ENCODE data around the gene CACNA2D3. TPM values are rescaled to one million over a fixed set of nuclear protein-coding genes. Genes with fewer than 3 reads are reported as not detected.

Gene CACNA2D3
- total RNA-seq, 1 donor: 4.3 TPM

DNA sequence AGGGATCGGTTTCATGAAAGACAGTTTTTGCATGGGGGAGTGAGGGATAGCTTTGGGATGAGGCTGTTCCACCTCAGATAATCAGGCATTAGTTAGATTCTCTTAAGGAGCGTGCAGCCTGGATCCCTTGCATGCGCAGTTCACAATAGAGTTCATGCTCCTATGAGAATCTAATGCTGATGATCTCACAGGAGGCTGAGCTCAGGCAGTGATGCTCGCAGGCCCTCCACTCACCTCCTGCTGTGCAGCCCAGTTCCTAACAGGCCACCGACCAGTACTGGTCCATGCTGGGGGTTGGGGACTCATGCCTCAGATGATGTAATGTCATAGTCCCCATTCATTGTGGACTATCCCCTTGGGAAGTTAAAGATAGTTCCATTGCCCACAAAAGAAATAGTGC lies 255.8 kb downstream of the CACNA2D3 start:
- DNase-seq (ENCODE audit: low read depth): no peak
- no peak overlapping the region for H3K4me3 ChIP-seq (ENCODE audit: low read depth, low read length)
- TF ChIP-seq, protein P1, sequence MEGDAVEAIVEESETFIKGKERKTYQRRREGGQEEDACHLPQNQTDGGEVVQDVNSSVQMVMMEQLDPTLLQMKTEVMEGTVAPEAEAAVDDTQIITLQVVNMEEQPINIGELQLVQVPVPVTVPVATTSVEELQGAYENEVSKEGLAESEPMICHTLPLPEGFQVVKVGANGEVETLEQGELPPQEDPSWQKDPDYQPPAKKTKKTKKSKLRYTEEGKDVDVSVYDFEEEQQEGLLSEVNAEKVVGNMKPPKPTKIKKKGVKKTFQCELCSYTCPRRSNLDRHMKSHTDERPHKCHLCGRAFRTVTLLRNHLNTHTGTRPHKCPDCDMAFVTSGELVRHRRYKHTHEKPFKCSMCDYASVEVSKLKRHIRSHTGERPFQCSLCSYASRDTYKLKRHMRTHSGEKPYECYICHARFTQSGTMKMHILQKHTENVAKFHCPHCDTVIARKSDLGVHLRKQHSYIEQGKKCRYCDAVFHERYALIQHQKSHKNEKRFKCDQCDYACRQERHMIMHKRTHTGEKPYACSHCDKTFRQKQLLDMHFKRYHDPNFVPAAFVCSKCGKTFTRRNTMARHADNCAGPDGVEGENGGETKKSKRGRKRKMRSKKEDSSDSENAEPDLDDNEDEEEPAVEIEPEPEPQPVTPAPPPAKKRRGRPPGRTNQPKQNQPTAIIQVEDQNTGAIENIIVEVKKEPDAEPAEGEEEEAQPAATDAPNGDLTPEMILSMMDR (IDR thresholded peaks at IDR 0.05; ENCODE audit: insufficient read depth, low read depth, low read length): no peak

DNA sequence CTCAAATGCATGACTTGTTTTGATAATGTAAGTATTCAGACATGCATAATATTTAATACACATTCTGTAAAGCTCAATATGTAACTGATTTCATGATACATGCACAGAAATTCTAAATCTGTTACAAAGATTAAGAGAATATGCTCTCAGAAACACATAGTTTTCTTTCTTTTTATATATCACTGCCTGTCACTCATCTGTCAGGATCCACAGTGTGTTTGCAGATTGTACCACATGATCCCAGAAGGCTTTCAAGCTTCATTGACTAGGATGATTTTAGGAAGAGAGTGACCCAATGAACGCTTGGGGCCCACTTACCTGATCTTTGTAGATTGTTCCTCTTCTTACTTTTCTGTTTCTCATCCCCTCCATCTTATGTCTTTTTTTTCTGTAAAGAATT lies 261.9 kb downstream of the CACNA2D3 start:
- DNase-seq (ENCODE audit: low read depth): no peak
- H3K4me3 ChIP-seq (ENCODE audit: low read depth, low read length): no peak overlapping the region
- TF ChIP-seq, protein P1 (IDR thresholded peaks at IDR 0.05; ENCODE audit: insufficient read depth, low read depth, low read length): no peak

DNA sequence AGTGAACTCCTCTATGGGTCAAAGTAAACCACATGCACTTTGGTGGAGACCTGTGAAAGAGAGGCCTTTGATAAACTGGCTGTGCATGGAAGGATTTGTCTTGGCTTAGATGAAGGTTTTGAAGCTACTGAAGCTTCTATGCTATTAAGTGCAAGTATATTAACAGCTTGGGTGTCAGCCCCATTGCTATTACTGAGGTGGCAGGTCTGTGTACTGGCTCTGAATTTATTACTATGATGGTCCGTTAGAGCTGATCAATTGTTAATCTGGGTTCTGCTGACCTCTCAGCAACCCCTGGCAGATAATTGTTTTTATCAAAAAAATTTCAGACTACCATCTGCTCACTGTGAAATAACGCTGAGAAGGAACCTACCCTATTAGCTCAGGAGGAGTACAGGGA lies 268.2 kb downstream of the CACNA2D3 start:
- TF ChIP-seq, protein P1 (IDR thresholded peaks at IDR 0.05; ENCODE audit: insufficient read depth, low read depth, low read length): no peak
- H3K4me3 ChIP-seq (ENCODE audit: low read depth, low read length): no peak overlapping the region
- DNase-seq (ENCODE audit: low read depth): no peak

DNA sequence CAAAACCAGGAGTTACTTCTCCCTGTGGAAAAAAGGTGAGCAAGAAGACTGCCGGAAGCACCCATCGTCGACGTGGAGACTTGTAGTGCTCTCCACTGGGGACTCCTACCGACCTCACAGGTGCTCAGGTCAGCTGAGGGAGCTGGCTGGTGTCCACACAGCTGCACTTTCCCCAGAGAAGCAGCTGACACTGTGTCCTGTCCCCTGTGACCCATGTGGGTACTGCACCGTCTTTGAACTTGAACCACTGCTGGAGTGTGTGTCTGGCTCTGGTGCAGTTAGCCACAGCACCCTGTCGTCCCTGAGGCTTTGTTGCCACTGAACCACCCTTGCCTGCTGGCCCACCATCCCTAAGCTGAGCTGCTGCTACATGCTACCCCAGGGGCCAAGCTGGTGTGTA lies 270.8 kb downstream of the CACNA2D3 start:
- DNase-seq (ENCODE audit: low read depth): no peak
- TF ChIP-seq, protein P1 (IDR thresholded peaks at IDR 0.05; ENCODE audit: insufficient read depth, low read depth, low read length): no peak
- H3K4me3 ChIP-seq (ENCODE audit: low read depth, low read length): no peak overlapping the region

DNA sequence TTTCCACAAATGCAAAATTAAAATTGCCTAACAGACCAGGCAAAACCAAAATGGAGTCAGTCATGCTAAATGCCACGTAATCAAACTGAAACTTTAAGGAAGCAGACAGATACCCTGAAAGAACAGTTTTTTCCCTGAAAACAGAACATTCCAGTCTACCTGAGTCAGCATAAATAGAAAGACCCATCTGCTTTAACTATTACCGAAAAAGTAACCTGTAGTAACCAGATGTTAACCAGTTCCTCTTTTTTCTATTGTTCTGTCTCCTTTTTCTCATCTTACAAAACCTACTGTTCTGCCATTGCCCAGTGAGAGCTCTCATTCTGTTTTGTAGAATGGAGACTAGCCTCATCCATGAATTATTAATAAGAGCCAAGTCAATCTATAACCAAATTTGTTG lies 286.0 kb downstream of the CACNA2D3 start:
- no peak overlapping the region for H3K4me3 ChIP-seq (ENCODE audit: low read depth, low read length)
- TF ChIP-seq, protein P1 (IDR thresholded peaks at IDR 0.05; ENCODE audit: insufficient read depth, low read depth, low read length): no peak
- DNase-seq (ENCODE audit: low read depth): no peak

DNA sequence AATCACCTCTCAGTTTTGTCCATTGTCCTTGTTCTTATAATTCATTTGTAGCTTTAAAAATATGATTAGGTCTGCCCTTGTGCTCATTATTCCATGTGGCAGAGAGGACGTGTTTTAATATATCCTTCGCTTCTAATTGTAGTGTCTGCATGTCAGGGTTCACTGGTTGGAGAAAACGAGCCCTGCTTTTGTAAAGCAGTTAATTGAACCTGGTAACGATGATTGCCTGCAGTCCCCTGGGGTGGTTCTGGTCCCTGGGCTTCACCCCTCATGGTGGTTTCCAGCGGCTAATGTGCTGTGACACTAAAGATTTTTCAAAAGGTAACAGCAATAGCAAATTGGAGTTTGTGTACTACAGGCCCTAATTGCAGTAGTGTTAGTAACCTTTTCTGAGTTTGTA lies 299.6 kb downstream of the CACNA2D3 start:
- no peak overlapping the region for H3K4me3 ChIP-seq (ENCODE audit: low read depth, low read length)
- TF ChIP-seq, protein P1 (IDR thresholded peaks at IDR 0.05; ENCODE audit: insufficient read depth, low read depth, low read length): no peak
- DNase-seq (ENCODE audit: low read depth): no peak

DNA sequence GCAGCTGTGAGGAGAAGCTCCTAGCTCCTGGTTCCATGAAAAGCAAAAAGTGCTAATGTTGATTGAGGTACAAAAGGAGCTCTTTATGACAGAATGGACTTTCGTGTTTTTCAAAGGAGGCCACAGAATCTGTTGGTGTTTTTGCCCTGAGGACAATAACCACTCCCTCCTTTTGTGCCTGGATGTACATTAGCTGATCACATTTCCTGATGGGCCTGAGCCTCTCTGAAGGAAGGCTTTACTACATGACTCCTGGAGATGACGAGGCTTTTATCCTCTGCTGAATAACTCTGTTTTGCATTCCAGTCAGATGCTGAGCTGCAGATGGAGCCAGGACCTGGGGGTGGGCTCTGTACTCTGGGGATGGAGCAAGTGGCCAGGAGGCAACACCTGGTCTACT lies 301.9 kb downstream of the CACNA2D3 start:
- no peak overlapping the region for H3K4me3 ChIP-seq (ENCODE audit: low read depth, low read length)
- TF ChIP-seq, protein P1 (IDR thresholded peaks at IDR 0.05; ENCODE audit: insufficient read depth, low read depth, low read length): no peak
- no peak for DNase-seq (ENCODE audit: low read depth)
